ENCODE results near the gene LTBP1.

Gene LTBP1

GRCh38 chr2:33001823-33002222 lies 55.1 kb downstream of the LTBP1 start:
- in situ Hi-C loops (cut with MboI; ENCODE audit: low sequenced_read_pairs): no loop called here

GRCh38 chr2:33002863-33003262 lies 56.1 kb downstream of the LTBP1 start:
- in situ Hi-C loops (cut with MboI; ENCODE audit: low sequenced_read_pairs): no loop called here

- in situ Hi-C loops (cut with MboI; ENCODE audit: low sequenced_read_pairs): no loop called here
Observed at GRCh38 chr2:33005057-33005456, 58.3 kb downstream of the LTBP1 start.

DNA sequence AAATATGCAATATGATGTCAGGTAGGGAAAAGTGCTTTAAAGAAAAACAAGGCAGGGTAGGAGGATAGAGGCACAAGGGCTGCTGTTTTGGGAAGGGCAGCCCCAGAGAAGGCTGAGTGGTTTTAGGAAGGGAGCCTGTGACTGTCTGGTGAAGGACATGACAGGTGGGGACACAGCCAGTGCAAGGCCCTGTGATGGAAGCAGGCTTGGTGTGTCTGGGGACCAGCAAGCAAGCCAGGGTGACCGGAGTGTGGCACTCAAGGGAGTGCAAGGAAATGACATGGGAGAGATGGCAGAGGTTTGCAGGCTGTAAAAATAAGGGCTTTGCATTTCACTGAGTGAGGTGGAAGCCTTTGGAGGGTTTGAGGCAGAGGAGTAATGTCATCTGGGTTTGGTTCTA lies 62.0 kb downstream of the LTBP1 start:
- in situ Hi-C loops (cut with MboI; ENCODE audit: low sequenced_read_pairs): no loop called here

- in situ Hi-C loops (cut with MboI; ENCODE audit: low sequenced_read_pairs): no loop called here
Observed at GRCh38 chr2:33009249-33009648, 62.5 kb downstream of the LTBP1 start.

DNA sequence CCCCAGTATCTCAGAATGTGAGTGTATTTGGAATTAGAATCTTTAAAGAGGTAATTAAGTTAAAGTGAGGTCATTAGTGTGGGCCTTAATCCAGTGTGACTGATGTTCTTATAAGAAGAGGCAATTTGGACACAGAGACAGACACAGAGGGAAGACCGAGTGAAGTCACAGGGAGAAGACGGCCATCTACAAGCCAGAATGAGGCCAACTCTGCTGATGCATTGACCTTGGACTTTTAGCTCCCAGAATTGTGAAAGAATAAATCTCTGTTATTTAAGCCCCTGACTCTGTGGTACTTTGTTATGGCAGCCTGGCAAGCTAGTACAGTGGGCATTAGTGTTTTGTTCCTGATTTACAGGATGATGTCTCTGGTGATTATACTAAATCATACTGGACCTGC lies 64.6 kb downstream of the LTBP1 start:
- in situ Hi-C loops (cut with MboI; ENCODE audit: low sequenced_read_pairs): no loop called here

- in situ Hi-C loops (cut with MboI; ENCODE audit: low sequenced_read_pairs): no loop called here
Observed at GRCh38 chr2:33011941-33012340, 65.2 kb downstream of the LTBP1 start.

DNA sequence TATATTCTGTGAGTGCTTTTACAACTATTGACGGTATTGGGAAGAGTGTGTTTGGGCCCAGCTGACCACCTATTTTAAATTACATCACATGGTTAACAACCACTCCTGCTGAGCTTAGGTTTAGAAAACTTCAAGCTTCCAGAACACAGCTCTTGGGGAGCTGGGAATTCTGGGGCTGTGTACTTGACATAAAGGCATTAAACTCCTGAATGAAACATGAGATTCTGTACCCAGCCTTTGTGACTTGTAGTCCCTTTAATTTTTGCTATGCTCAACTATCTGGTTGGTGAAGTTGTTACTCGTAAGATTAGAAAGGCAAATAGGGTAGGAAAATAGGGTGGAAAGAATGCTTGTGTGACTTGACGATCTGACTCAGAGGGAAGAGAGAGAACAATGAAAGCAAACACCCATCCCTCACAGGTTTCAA lies 66.9 kb downstream of the LTBP1 start:
- in situ Hi-C loops (cut with MboI; ENCODE audit: low sequenced_read_pairs): no loop called here

- in situ Hi-C loops (cut with MboI; ENCODE audit: low sequenced_read_pairs): no loop called here
Observed at GRCh38 chr2:33014268-33014667, 67.5 kb downstream of the LTBP1 start.

DNA sequence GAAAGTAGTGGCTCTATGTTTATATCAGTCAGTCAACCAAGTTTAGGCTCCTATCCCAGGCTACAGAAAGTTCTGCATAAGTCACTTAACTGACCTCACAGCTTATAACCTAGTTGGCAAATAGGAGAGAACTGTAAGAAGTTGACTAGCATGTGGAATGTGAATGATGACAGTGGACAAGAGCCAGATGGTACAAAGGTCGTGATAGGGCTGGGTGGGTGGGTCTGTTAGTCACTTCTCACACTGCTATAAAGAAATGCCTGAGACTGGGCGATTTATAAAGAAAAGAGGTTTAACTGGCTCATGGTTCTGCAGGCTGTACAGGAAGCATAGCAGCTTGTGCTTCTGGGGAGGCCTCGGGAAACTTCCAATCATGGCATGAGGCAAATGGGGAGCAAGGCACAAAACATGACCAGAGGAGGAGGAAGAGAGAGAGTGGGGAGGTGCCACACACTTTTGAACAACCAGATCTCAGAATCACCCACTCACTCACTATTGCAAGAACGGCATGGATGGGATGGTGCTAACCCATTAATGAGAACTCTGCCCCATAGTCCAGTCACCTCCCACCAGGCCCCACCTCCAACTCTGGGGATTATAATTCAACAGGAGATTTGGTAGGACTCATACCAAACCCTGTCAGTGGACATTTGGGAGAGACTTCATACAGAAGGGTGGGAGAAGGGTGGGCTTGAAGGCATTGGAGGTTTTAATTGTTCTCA lies 68.8 kb downstream of the LTBP1 start:
- in situ Hi-C loops (cut with MboI; ENCODE audit: low sequenced_read_pairs): no loop called here

DNA sequence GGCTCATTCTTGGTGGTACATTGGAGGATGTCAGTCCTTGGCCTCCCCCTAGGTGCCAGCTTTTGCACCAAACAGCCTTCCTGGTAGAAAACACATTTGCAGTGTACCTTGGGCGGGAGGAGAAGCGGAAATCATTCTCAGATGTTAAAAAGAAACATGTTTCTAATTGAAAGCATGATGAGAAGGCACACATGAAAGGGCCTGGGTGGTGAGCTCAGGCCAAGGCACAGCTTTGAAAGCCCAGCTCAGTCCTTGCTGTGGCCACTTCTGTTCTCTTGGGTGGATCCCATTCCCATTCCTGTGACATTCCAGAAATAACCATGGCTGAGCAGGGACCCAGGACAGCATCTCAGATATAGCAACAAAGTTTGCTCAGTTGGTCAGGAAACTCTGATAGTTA lies 71.5 kb downstream of the LTBP1 start:
- in situ Hi-C loops (cut with MboI; ENCODE audit: low sequenced_read_pairs): no loop called here

- in situ Hi-C loops (cut with MboI; ENCODE audit: low sequenced_read_pairs): no loop called here
Observed at GRCh38 chr2:33019796-33020195, 73.0 kb downstream of the LTBP1 start.

- in situ Hi-C loops (cut with MboI; ENCODE audit: low sequenced_read_pairs): no loop called here
Observed at GRCh38 chr2:33020883-33021282, 74.1 kb downstream of the LTBP1 start.

- in situ Hi-C loops (cut with MboI; ENCODE audit: low sequenced_read_pairs): no loop called here
Observed at GRCh38 chr2:33021542-33022227, 74.9 kb downstream of the LTBP1 start.

DNA sequence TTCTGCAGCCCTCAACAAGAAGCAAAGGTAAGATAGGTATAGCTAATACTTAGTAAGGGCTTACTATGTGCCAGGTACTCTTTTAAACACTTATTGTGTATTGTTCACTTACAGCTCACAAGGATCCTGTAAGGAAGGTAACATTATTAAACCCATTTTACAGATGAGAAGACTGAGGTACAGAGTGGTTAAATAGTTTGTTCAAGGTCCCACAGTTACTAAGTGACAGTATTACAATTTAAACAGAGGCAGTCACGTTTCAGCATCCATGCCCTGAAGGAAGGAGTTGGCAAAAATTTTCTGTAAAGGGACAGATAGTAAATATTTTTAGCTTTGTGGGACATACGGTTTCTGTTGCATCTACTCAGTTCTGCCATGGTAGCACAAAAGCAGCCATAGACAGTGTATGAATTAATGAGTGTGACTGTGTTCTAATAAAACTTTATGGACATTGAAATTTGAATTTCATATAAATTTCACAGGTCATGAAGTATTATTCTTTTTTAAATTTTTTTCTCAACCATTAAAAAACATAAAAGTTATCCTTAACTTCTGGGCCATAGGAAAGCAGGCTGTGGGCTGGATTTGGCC lies 75.7 kb downstream of the LTBP1 start:
- in situ Hi-C loops (cut with MboI; ENCODE audit: low sequenced_read_pairs): no loop called here

DNA sequence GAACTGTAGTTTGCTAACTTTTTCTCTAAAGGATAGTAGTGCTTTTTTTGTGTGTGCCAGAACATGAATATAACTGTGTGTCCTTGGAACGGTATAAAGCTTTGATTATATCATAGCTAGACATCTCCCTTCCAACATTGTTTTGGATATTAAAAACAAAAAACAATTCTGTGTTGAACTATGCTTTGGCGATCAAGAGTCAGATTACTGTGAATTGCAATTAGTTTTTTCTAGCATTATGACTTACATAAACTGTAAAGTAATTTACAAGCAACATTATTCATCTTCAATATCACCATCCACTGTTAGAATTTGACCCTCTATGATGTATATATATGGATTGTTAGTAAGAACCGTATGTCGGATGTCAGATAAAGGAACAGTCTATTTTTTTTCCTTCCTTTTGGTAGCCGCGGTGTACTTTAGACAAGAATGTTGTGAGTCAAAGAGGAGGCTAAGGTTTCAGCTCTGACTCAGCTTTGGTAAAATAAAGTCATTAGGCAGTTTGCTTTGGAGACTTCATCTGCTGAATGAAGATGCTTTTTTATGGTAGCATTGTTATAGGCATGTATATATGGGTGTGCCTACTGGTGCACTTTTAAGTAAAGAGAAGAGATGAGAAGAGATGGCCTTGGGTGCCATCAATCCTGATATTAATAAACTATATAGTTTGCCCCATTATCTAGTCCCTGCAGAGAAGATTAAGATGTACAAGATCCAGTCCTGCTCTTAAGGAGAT lies 76.4 kb downstream of the LTBP1 start:
- in situ Hi-C loops (cut with MboI; ENCODE audit: low sequenced_read_pairs): no loop called here

DNA sequence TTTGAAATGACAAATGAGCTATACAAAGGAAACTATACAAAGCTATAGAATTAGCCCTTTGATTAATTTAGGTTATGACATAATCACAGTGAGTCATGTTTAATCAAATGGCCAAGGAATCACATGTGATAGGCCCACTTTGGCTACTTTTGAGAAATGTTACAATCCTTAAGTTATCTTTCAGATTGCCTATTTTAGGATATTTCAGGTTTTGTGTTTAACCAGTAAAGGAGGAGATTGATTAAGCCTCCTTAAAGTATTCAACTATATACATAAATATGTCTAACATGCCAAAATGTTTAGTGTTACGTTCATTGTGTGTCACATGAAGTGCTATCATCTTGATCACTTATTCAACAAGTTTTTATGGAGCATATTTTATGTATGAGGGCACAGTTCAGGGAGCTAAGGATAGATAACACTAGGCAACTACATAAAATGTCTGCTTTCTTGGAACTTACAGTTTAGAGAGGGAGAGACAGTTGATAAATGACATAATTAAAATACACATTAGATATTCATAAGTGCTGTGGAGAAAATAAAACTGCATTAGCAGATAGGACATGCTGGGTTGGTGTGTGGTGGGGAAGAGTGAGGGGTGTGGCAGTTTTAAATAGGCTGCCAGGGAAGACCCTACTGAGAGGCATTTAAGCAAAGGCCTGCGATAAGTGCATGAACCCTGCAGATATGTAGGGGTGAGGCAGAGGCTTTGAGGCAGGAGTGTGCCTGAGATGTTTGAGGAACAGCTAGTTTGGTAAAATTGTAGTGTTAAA lies 77.2 kb downstream of the LTBP1 start:
- in situ Hi-C loops (cut with MboI; ENCODE audit: low sequenced_read_pairs): no loop called here

GRCh38 chr2:33024758-33025157 lies 78.0 kb downstream of the LTBP1 start:
- in situ Hi-C loops (cut with MboI; ENCODE audit: low sequenced_read_pairs): no loop called here

DNA sequence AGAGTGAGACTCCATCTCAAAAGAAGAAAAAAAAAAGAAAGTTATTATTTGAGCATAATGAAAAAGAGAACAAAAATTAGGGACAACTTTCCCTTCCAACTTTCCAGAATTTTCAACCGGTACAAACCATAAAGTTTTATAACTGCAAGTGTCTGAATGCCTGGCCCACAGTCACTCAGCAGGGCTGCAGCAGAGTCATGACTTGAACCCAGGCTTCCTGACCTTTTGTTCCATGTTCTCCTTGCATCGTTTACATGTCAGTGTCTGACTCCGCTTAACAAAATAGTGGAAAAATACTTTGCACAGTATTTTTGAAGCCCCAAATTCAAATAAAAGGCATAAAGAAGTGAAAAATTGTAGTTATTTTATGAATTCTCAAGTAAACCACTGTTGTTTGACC lies 82.7 kb downstream of the LTBP1 start:
- in situ Hi-C loops (cut with MboI; ENCODE audit: low sequenced_read_pairs): no loop called here

DNA sequence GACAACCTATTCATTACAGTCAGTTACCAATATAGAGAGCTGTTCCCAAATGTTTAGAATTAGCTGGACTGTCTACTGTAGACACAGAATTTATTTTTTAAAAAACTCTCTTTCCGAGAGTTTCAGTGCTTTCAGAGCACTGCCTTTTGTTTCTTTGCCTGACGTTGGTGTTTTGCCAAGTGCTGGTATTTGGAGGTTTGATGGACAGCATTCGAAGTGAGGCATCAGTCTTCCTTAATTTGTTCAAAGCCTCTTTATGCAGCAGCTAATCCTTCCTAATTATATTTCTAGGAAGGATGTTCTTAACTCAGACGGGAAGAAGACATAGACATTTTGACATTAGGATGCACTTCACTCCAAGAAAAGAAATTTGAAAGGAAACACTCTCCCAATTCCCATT lies 83.2 kb downstream of the LTBP1 start:
- in situ Hi-C loops (cut with MboI; ENCODE audit: low sequenced_read_pairs): no loop called here

- in situ Hi-C loops (cut with MboI; ENCODE audit: low sequenced_read_pairs): no loop called here
Observed at GRCh38 chr2:33030326-33030725, 83.6 kb downstream of the LTBP1 start.

All from HL-60/S4 treated with phorbol 12-myristate 13-acetate at 8.2 ng/mL for 4 days and 3 days (cell line).